ENCODE results near the gene TTC29.

Gene TTC29

DNA sequence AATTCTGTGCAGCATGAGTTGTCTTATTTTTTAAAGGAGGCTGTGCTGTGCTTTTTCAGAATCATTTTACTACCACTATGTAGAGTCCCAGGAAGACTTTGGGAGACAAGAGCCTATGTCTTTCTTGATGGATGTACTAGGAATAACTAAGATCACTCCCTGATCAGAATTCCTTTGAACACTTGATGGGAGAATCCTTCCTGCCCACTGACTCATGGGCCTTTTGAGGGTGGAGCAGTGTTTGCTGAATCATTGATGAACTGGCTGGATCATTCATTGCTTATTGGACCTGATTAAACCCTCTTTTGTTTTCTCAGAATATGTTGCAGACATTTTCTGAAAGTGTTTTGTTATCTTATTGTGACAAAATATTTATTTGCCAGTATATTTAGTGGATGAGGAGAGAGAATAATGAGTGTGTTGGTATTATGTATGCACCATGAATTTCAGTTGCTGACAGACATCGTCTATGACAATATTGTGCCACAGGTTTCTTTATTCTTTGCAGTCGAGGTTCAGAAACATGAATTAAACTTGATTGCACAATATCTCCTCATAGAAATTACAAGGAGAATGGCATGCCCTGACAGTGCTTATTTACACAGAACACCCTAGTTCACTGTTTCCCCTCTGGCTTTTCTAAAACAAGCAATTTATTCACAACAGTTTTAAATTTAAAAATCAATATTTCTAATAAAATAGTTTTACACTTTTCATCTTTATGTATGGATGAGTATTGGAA is 270.7 kb downstream of the TTC29 start:
- no peak for TF ChIP-seq GATA2 (IDR thresholded peaks at IDR 0.05; ENCODE audit: low read depth, low read length)
- no peak for TF ChIP-seq GATA3 (IDR thresholded peaks at IDR 0.05; ENCODE audit: low read depth, low read length)

GRCh38 chr4:146661367-146661766 is 284.3 kb downstream of the TTC29 start:
- no peak for TF ChIP-seq GATA3 (IDR thresholded peaks at IDR 0.05; ENCODE audit: low read depth, low read length)
- no peak for TF ChIP-seq GATA2 (IDR thresholded peaks at IDR 0.05; ENCODE audit: low read depth, low read length)

Data from SH-SY5Y (cell line).